Karpas-422 (cell line): ENCODE measurements around the gene CCT7. TPM values are rescaled to one million over a fixed set of nuclear protein-coding genes. Genes with fewer than 3 reads are reported as not detected.

ENCODE experiments used
- DNase-seq: peaks from one replicate; pipeline ENCODE4 v3.0.0-alpha.2; 2015
- H2AFZ ChIP-seq: fragments of 200-600 bp; sonication (generic); 2 replicates; pipeline ENCODE4 v1.6.1; 2014; ENCODE audit warnings: antibody characterized with exemption, low read length, mixed read lengths
- H3K27ac ChIP-seq: fragments of 200-600 bp; sonication (generic); 2 replicates; pipeline ENCODE4 v1.5.1; 2014; ENCODE audit warnings: mild to moderate bottlenecking, low read length, moderate library complexity
- H3K27me3 ChIP-seq: fragments of 200-600 bp; sonication (generic); 2 replicates; pipeline ENCODE4 v1.6.1; 2014; ENCODE audit warnings: low read length, mixed read lengths
- H3K36me3 ChIP-seq: fragments of 200-600 bp; sonication (generic); 2 replicates; pipeline ENCODE4 v1.6.1; 2014; ENCODE audit warnings: low read length, mixed read lengths; ENCODE audit not compliant: insufficient read depth
- H3K4me1 ChIP-seq: fragments of 200-600 bp; sonication (generic); 2 replicates; pipeline ENCODE4 v1.6.1; 2014; ENCODE audit warnings: mild to moderate bottlenecking, low read length, mixed read lengths
- H3K4me2 ChIP-seq: fragments of 200-600 bp; sonication (generic); 2 replicates; pipeline ENCODE4 v1.6.1; 2014; ENCODE audit warnings: low read length, low read depth, mild to moderate bottlenecking; ENCODE audit not compliant: poor library complexity, severe bottlenecking
- H3K4me3 ChIP-seq: fragments of 200-600 bp; sonication (generic); 2 replicates; pipeline ENCODE4 v1.5.1; 2014; ENCODE audit warnings: mild to moderate bottlenecking, antibody characterized with exemption, low read length, mixed read lengths
- H3K79me2 ChIP-seq: fragments of 200-600 bp; sonication (generic); 2 replicates; pipeline ENCODE4 v1.6.1; 2014; ENCODE audit warnings: mild to moderate bottlenecking, low read length, mixed read lengths
- H3K9ac ChIP-seq: fragments of 200-600 bp; sonication (generic); 2 replicates; pipeline ENCODE4 v1.6.0; 2014; ENCODE audit warnings: low read length
- H3K9me2 ChIP-seq: fragments of 200-600 bp; sonication (generic), shearing (Covaris generic); replicated peaks from 2 replicates; pipeline ENCODE4 v1.6.0; 2014; ENCODE audit warnings: mild to moderate bottlenecking, low read length, moderate library complexity; ENCODE audit not compliant: insufficient read depth
- H3K9me3 ChIP-seq: fragments of 300-700, 200-600 bp; sonication (generic); 2 replicates; pipeline ENCODE4 v1.6.1; 2014; ENCODE audit warnings: low read length, mixed read lengths
- H4K20me1 ChIP-seq: fragments of 200-600 bp; sonication (generic); 2 replicates; pipeline ENCODE4 v1.6.1; 2014; ENCODE audit warnings: mild to moderate bottlenecking, antibody characterized with exemption, low read length, low read depth; ENCODE audit not compliant: insufficient read depth
- total RNA-seq: library from RNA; depleted of rRNA; stranded (reverse); fragments of >200 nt; shearing (Covaris generic); gene quantifications from 2 replicates; pipeline ENCODE4 v1.2.3, GENCODE V29; 2014; ENCODE audit warnings: low replicate concordance

Gene CCT7
- total RNA-seq, 1 experiment from 2014 or later, result 482 TPM

GRCh38 chr2:73265298-73266060 lies 31.4 kb downstream of the CCT7 start:
- Histone ChIP-seq H2AFZ (no peak overlapping the region), H3K9me2 (no peaks in the 10 kb centered on the region), H3K36me3 (peaks cover 34% of the 10 kb centered on the region), H3K4me1 (no peaks in the 10 kb centered on the region), H3K79me2 (peaks cover 42% of the 10 kb centered on the region), H3K4me2 (no peak overlapping the region), H3K27me3 (no peaks in the 10 kb centered on the region), H4K20me1 (peaks cover 60% of the 10 kb centered on the region), H3K27ac (no peak overlapping the region), H3K9me3 (no peaks in the 10 kb centered on the region), H3K9ac (no peak overlapping the region), H3K4me3 (no peak overlapping the region)
- no peak for DNase-seq

GRCh38 chr2:73266061-73266901 lies 32.2 kb downstream of the CCT7 start:
- Histone ChIP-seq H3K36me3 (peaks cover 39% of the 10 kb centered on the region), H3K9me3 (no peaks in the 10 kb centered on the region), H3K27me3 (no peaks in the 10 kb centered on the region), H2AFZ (no peak overlapping the region), H3K79me2 (peaks cover 50% of the 10 kb centered on the region), H4K20me1 (peaks cover 67% of the 10 kb centered on the region), H3K4me1 (0 out of 2 replicates have a peak, but pooled peaks cover 6% of the 10 kb centered on the region), H3K4me2 (no peak overlapping the region), H3K4me3 (no peak overlapping the region), H3K27ac (no peak overlapping the region), H3K9me2 (no peaks in the 10 kb centered on the region), H3K9ac (no peak overlapping the region)
- no peak for DNase-seq

- Histone ChIP-seq H4K20me1 (peaks cover 72% of the 10 kb centered on the region), H2AFZ (no peak overlapping the region), H3K27me3 (no peaks in the 10 kb centered on the region), H3K9me2 (no peaks in the 10 kb centered on the region), H3K36me3 (peaks cover 39% of the 10 kb centered on the region), H3K9ac (no peak overlapping the region), H3K4me2 (no peak overlapping the region), H3K79me2 (peaks cover 57% of the 10 kb centered on the region), H3K9me3 (no peaks in the 10 kb centered on the region), H3K27ac (no peak overlapping the region), H3K4me3 (no peak overlapping the region), H3K4me1 (0 out of 2 replicates have a peak, but pooled peaks cover 6% of the 10 kb centered on the region)
- DNase-seq, result no peak
These were observed 32.9 kb downstream of the CCT7 start for GRCh38 chr2:73267008-73267407.

GRCh38 chr2:73268366-73268829 lies 34.3 kb downstream of the CCT7 start:
- Histone ChIP-seq H3K4me2 (no peak overlapping the region), H3K9me2 (no peaks in the 10 kb centered on the region), H2AFZ (no peak overlapping the region), H4K20me1 (peaks cover 86% of the 10 kb centered on the region), H3K4me3 (no peak overlapping the region), H3K4me1 (peaks cover 11% of the 10 kb centered on the region; the same call in 1 of the 2 replicates), H3K27ac (no peak overlapping the region), H3K9ac (no peak overlapping the region), H3K36me3 (peaks cover 35% of the 10 kb centered on the region), H3K79me2 (peaks cover 71% of the 10 kb centered on the region), H3K9me3 (no peaks in the 10 kb centered on the region), H3K27me3 (no peaks in the 10 kb centered on the region)
- DNase-seq, result no peak

- Histone ChIP-seq H3K9ac (peak overlapping the region; percentile 62), H4K20me1 (peaks cover 88% of the 10 kb centered on the region), H3K4me1 (peaks cover 11% of the 10 kb centered on the region; the same call in 1 of the 2 replicates), H3K79me2 (peaks cover 78% of the 10 kb centered on the region), H2AFZ (no peak overlapping the region), H3K9me2 (no peaks in the 10 kb centered on the region), H3K9me3 (no peaks in the 10 kb centered on the region), H3K27ac (no peak overlapping the region), H3K27me3 (no peaks in the 10 kb centered on the region), H3K4me2 (peak overlapping the region; percentile 61), H3K4me3 (peak overlapping the region; percentile 52; the same call in 1 of the 2 replicates), H3K36me3 (peaks cover 33% of the 10 kb centered on the region)
- peak; percentile 83 for DNase-seq
These were observed 35.0 kb downstream of the CCT7 start for GRCh38 chr2:73268830-73269685.

GRCh38 chr2:73269686-73270465 lies 35.8 kb downstream of the CCT7 start:
- H3K9ac ChIP-seq, result peak overlapping the region; percentile 62
- H3K27ac ChIP-seq, result no peak overlapping the region
- H3K9me3 ChIP-seq, result no peaks in the 10 kb centered on the region
- H3K79me2 ChIP-seq, result peaks cover 86% of the 10 kb centered on the region
- H3K9me2 ChIP-seq, result no peaks in the 10 kb centered on the region
- peaks cover 80% of the 10 kb centered on the region for H4K20me1 ChIP-seq
- H3K27me3 ChIP-seq, result no peaks in the 10 kb centered on the region
- peaks cover 11% of the 10 kb centered on the region; the same call in 1 of the 2 replicates for H3K4me1 ChIP-seq
- H3K36me3 ChIP-seq, result peaks cover 30% of the 10 kb centered on the region
- peak overlapping the region; percentile 52; the same call in 1 of the 2 replicates for H3K4me3 ChIP-seq
- no peak for DNase-seq
- H2AFZ ChIP-seq, result no peak overlapping the region
- H3K4me2 ChIP-seq, result peak overlapping the region; percentile 61

GRCh38 chr2:73272270-73272669 lies 38.2 kb downstream of the CCT7 start:
- no peak overlapping the region for H2AFZ ChIP-seq
- no peak overlapping the region for H3K9ac ChIP-seq
- peaks cover 11% of the 10 kb centered on the region; the same call in 1 of the 2 replicates for H3K4me1 ChIP-seq
- no peaks in the 10 kb centered on the region for H3K9me2 ChIP-seq
- peaks cover 95% of the 10 kb centered on the region for H3K79me2 ChIP-seq
- no peak overlapping the region for H3K4me3 ChIP-seq
- no peaks in the 10 kb centered on the region for H3K27me3 ChIP-seq
- H3K9me3 ChIP-seq, result no peaks in the 10 kb centered on the region
- H4K20me1 ChIP-seq, result peaks cover 69% of the 10 kb centered on the region
- no peak overlapping the region for H3K4me2 ChIP-seq
- H3K27ac ChIP-seq, result no peak overlapping the region
- peaks cover 35% of the 10 kb centered on the region for H3K36me3 ChIP-seq
- no peak for DNase-seq
